ENCODE measurements around the gene KIF6.

Gene KIF6

GRCh38 chr6:39357998-39358686 lies 367.1 kb downstream of the KIF6 start:
- peak; percentile 67 for DNase-seq (ENCODE audit: extremely low read depth, low read depth)
- no peak overlapping the region for H3K4me3 ChIP-seq (replicated peaks; ENCODE audit: low read depth, low read length)
- no peak for TF ChIP-seq CTCF (IDR thresholded peaks at IDR 0.05; ENCODE audit: low read depth, low read length, missing control alignments)

- no peak for DNase-seq (ENCODE audit: extremely low read depth, low read depth)
- TF ChIP-seq CTCF (IDR thresholded peaks at IDR 0.05; ENCODE audit: low read depth, low read length, missing control alignments), result no peak
- H3K4me3 ChIP-seq (replicated peaks; ENCODE audit: low read depth, low read length), result no peak overlapping the region
Observed at GRCh38 chr6:39353698-39354315, 371.4 kb downstream of the KIF6 start.

- no peak for TF ChIP-seq CTCF (IDR thresholded peaks at IDR 0.05; ENCODE audit: low read depth, low read length, missing control alignments)
- H3K4me3 ChIP-seq (replicated peaks; ENCODE audit: low read depth, low read length), result no peak overlapping the region
- no peak for DNase-seq (ENCODE audit: extremely low read depth, low read depth)
Observed at GRCh38 chr6:39350723-39351505, 374.3 kb downstream of the KIF6 start.

- DNase-seq (ENCODE audit: extremely low read depth, low read depth), result no peak
- TF ChIP-seq CTCF (IDR thresholded peaks at IDR 0.05; ENCODE audit: low read depth, low read length, missing control alignments), result no peak
- no peak overlapping the region for H3K4me3 ChIP-seq (replicated peaks; ENCODE audit: low read depth, low read length)
Observed at GRCh38 chr6:39348740-39349139, 376.5 kb downstream of the KIF6 start.

- no peak overlapping the region for H3K4me3 ChIP-seq (replicated peaks; ENCODE audit: low read depth, low read length)
- TF ChIP-seq CTCF (IDR thresholded peaks at IDR 0.05; ENCODE audit: low read depth, low read length, missing control alignments), result peak; percentile 95
- no peak for DNase-seq (ENCODE audit: extremely low read depth, low read depth)
Observed at GRCh38 chr6:39347906-39348585, 377.2 kb downstream of the KIF6 start.

GRCh38 chr6:39347206-39347605 lies 378.0 kb downstream of the KIF6 start:
- no peak for TF ChIP-seq CTCF (IDR thresholded peaks at IDR 0.05; ENCODE audit: low read depth, low read length, missing control alignments)
- DNase-seq (ENCODE audit: extremely low read depth, low read depth), result no peak
- H3K4me3 ChIP-seq (replicated peaks; ENCODE audit: low read depth, low read length), result no peak overlapping the region
